Activated T-helper 1 cell treated with anti-CD3 and anti-CD28 coated beads, Interleukin-12 subunit alpha, Interleukin-12 subunit beta, Interleukin-2, Interleukin-4 antibody, amounts not matched to agents 30 ng/mL and 10 ng/mL and 1 ng/mL, durations not matched to agents 14 hours and 24 hours and 36 hours (primary cell): ENCODE results near the gene AP2A2. TPM values are rescaled to one million over a fixed set of nuclear protein-coding genes. Genes with fewer than 3 reads are reported as not detected.

Experiments
- DNase-seq: peaks from one replicate; pipeline ENCODE4 v3.0.0; 2021; ENCODE audit warnings: low spot score
- H3K27ac Mint-ChIP-seq: one replicate; pipeline ENCODE4 v1.8.0; 2021; ENCODE audit warnings: mild to moderate bottlenecking, mixed read lengths
- H3K27me3 Mint-ChIP-seq: one replicate; pipeline ENCODE4 v1.8.0; 2022; ENCODE audit warnings: mild to moderate bottlenecking, moderate library complexity, mixed read lengths; ENCODE audit not compliant: insufficient read depth
- H3K36me3 Mint-ChIP-seq: one replicate; pipeline ENCODE4 v1.8.0; 2021; ENCODE audit warnings: low read depth, mixed read lengths
- H3K4me1 Mint-ChIP-seq: one replicate; pipeline ENCODE4 v1.8.0; 2021; ENCODE audit warnings: low read depth, mixed read lengths
- H3K4me3 Mint-ChIP-seq: one replicate; pipeline ENCODE4 v1.8.0; 2021; ENCODE audit warnings: mild to moderate bottlenecking, moderate library complexity, mixed read lengths
- H3K9me3 Mint-ChIP-seq: one replicate; pipeline ENCODE4 v1.8.0; 2021; ENCODE audit warnings: mixed read lengths
- intact Hi-C: fragments of 100-400 bp; cut with micrococcal nuclease; formaldehyde crosslinking; loops from one replicate; pipeline ENCODE4 v1.15.1; 2024
- total RNA-seq: library from RNA; stranded (reverse); gene quantifications from 2 replicates; pipeline ENCODE4 v1.2.3, GENCODE V29; 2022

AP2A2 gene
- total RNA-seq, 1 donor from 2014 or later, result 60.4 TPM

GRCh38 chr11:1034456-1035295 lies 109.0 kb downstream of the AP2A2 start:
- Mint-ChIP-seq H3K36me3 (no peaks in the 10 kb centered on the region), H3K4me3 (no peak overlapping the region), H3K9me3 (no peaks in the 10 kb centered on the region), H3K27me3 (no peaks in the 10 kb centered on the region), H3K27ac (no peak overlapping the region), H3K4me1 (no peaks in the 10 kb centered on the region)
- intact Hi-C loops, result no loop called here
- no peak for DNase-seq

GRCh38 chr11:1035577-1036283 lies 110.1 kb downstream of the AP2A2 start:
- Mint-ChIP-seq H3K27me3 (no peaks in the 10 kb centered on the region), H3K36me3 (no peaks in the 10 kb centered on the region), H3K27ac (no peak overlapping the region), H3K4me1 (no peaks in the 10 kb centered on the region), H3K4me3 (no peak overlapping the region), H3K9me3 (no peaks in the 10 kb centered on the region)
- DNase-seq, result no peak
- intact Hi-C loops, result no loop called here

- DNase-seq, result no peak
- no peaks in the 10 kb centered on the region for H3K9me3 Mint-ChIP-seq
- H3K27me3 Mint-ChIP-seq, result no peaks in the 10 kb centered on the region
- intact Hi-C loops, result no loop called here
- H3K27ac Mint-ChIP-seq, result no peak within 1 kb of the TSS
- H3K4me3 Mint-ChIP-seq, result no peak within 1 kb of the TSS
- no peaks in the 10 kb centered on the region for H3K4me1 Mint-ChIP-seq
- no peaks in the 10 kb centered on the region for H3K36me3 Mint-ChIP-seq
Measured at GRCh38 chr11:1036303-1036923, 110.7 kb downstream of the AP2A2 start, which contains the start of gene MUC6. TSS of gene MUC6 (minus strand) at chr11:1036718. CDS start at chr11:1036655, 63 bp downstream.

GRCh38 chr11:1036931-1037330 lies 111.3 kb downstream of the AP2A2 start:
- no peaks in the 10 kb centered on the region for H3K36me3 Mint-ChIP-seq
- H3K27ac Mint-ChIP-seq, result no peak overlapping the region
- no peaks in the 10 kb centered on the region for H3K4me1 Mint-ChIP-seq
- no peak for DNase-seq
- no peaks in the 10 kb centered on the region for H3K9me3 Mint-ChIP-seq
- intact Hi-C loops, result no loop called here
- H3K27me3 Mint-ChIP-seq, result no peaks in the 10 kb centered on the region
- no peak overlapping the region for H3K4me3 Mint-ChIP-seq

GRCh38 chr11:1037506-1038055 lies 111.9 kb downstream of the AP2A2 start:
- Mint-ChIP-seq H3K36me3 (no peaks in the 10 kb centered on the region), H3K4me1 (no peaks in the 10 kb centered on the region), H3K4me3 (no peak overlapping the region), H3K9me3 (no peaks in the 10 kb centered on the region), H3K27ac (no peak overlapping the region), H3K27me3 (no peaks in the 10 kb centered on the region)
- intact Hi-C loops, result no loop called here
- no peak for DNase-seq

- no peaks in the 10 kb centered on the region for H3K9me3 Mint-ChIP-seq
- H3K4me1 Mint-ChIP-seq, result no peaks in the 10 kb centered on the region
- H3K27me3 Mint-ChIP-seq, result no peaks in the 10 kb centered on the region
- no peak overlapping the region for H3K4me3 Mint-ChIP-seq
- no peak overlapping the region for H3K27ac Mint-ChIP-seq
- no peaks in the 10 kb centered on the region for H3K36me3 Mint-ChIP-seq
- intact Hi-C loops, result no loop called here
- no peak for DNase-seq
Measured at GRCh38 chr11:1038361-1038760, 112.7 kb downstream of the AP2A2 start.

GRCh38 chr11:1038921-1039320 lies 113.3 kb downstream of the AP2A2 start:
- Mint-ChIP-seq H3K27ac (no peak overlapping the region), H3K27me3 (no peaks in the 10 kb centered on the region), H3K4me3 (no peak overlapping the region), H3K36me3 (no peaks in the 10 kb centered on the region), H3K4me1 (no peaks in the 10 kb centered on the region), H3K9me3 (no peaks in the 10 kb centered on the region)
- DNase-seq, result no peak
- intact Hi-C loops, result no loop called here

- Mint-ChIP-seq H3K27me3 (peaks cover under 1% of the 10 kb centered on the region), H3K36me3 (no peaks in the 10 kb centered on the region), H3K27ac (no peak overlapping the region), H3K4me3 (no peak overlapping the region), H3K4me1 (no peaks in the 10 kb centered on the region), H3K9me3 (no peaks in the 10 kb centered on the region)
- intact Hi-C loops, result no loop called here
- no peak for DNase-seq
Measured at GRCh38 chr11:1039481-1040427, 114.1 kb downstream of the AP2A2 start.

- intact Hi-C loops, result no loop called here
- Mint-ChIP-seq H3K4me1 (no peaks in the 10 kb centered on the region), H3K27ac (no peak overlapping the region), H3K27me3 (peaks cover 2% of the 10 kb centered on the region), H3K36me3 (no peaks in the 10 kb centered on the region), H3K4me3 (no peak overlapping the region), H3K9me3 (no peaks in the 10 kb centered on the region)
- DNase-seq, result no peak
Measured at GRCh38 chr11:1040428-1041148, 114.9 kb downstream of the AP2A2 start.

GRCh38 chr11:1041149-1041467 lies 115.4 kb downstream of the AP2A2 start:
- intact Hi-C loops, result no loop called here
- no peaks in the 10 kb centered on the region for H3K36me3 Mint-ChIP-seq
- no peak overlapping the region for H3K27ac Mint-ChIP-seq
- no peaks in the 10 kb centered on the region for H3K9me3 Mint-ChIP-seq
- no peak for DNase-seq
- peaks cover 2% of the 10 kb centered on the region for H3K27me3 Mint-ChIP-seq
- H3K4me3 Mint-ChIP-seq, result no peak overlapping the region
- no peaks in the 10 kb centered on the region for H3K4me1 Mint-ChIP-seq

- peaks cover 5% of the 10 kb centered on the region for H3K27me3 Mint-ChIP-seq
Measured at GRCh38 chr11:1041471-1041870, 115.8 kb downstream of the AP2A2 start.

More at GRCh38 chr11:1041471-1041870, 115.8 kb downstream of the AP2A2 start:
- H3K36me3 Mint-ChIP-seq, result no peaks in the 10 kb centered on the region
- no peaks in the 10 kb centered on the region for H3K9me3 Mint-ChIP-seq
- DNase-seq, result no peak
- no peak overlapping the region for H3K27ac Mint-ChIP-seq
- intact Hi-C loops, result no loop called here
- no peak overlapping the region for H3K4me3 Mint-ChIP-seq
- H3K4me1 Mint-ChIP-seq, result no peaks in the 10 kb centered on the region
